Hepatocyte (in vitro differentiated cells): ENCODE measurements around the gene PYGO2.

Experiments
- EZH2 ChIP-seq: fragments of 200-600 bp; sonication (generic); IDR thresholded peaks from 2 replicates; pipeline ENCODE4 v1.6.1; 2016; ENCODE audit warnings: antibody characterized with exemption, mild to moderate bottlenecking, borderline replicate concordance
- TF ChIP-seq, protein P1 (sequence below): fragments of 200-600 bp; sonication (generic); IDR thresholded peaks from 2 replicates; pipeline ENCODE4 v1.5.1; 2016; ENCODE audit warnings: antibody characterized with exemption, mild to moderate bottlenecking; ENCODE audit not compliant: poor library complexity

DNA sequence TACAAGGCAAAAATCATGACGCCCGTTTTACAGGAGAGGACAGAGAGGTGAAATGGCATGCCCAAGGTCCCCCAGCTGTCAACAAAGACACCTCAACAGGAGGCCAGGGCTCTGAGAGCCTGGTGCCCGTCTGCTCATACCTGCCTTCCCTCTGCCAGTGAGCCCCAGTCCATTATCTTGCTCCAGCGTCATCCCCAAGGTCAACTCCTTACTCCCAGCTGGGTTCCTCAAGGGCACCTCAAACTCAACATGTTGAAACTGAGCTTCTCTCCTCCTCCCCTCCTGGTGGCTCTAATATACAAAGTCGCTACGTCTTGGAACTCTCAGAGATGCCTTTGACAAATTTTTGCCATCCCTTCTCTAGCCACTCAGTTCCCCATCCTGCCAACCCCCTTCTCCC is 8.9 kb downstream of the PYGO2 start:
- TF ChIP-seq, protein P1, sequence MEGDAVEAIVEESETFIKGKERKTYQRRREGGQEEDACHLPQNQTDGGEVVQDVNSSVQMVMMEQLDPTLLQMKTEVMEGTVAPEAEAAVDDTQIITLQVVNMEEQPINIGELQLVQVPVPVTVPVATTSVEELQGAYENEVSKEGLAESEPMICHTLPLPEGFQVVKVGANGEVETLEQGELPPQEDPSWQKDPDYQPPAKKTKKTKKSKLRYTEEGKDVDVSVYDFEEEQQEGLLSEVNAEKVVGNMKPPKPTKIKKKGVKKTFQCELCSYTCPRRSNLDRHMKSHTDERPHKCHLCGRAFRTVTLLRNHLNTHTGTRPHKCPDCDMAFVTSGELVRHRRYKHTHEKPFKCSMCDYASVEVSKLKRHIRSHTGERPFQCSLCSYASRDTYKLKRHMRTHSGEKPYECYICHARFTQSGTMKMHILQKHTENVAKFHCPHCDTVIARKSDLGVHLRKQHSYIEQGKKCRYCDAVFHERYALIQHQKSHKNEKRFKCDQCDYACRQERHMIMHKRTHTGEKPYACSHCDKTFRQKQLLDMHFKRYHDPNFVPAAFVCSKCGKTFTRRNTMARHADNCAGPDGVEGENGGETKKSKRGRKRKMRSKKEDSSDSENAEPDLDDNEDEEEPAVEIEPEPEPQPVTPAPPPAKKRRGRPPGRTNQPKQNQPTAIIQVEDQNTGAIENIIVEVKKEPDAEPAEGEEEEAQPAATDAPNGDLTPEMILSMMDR = no peak
- TF ChIP-seq EZH2 = no peak
